HG03342 (cell line): ENCODE results near the gene IGFBP1.
"Not testable (repeated sequence)": the region's sequence is repeated elsewhere in the genome, so short reads cannot be mapped to it uniquely, and the experiment has no call there.

Experiments used
- ATAC-seq: cut with Tn5 transposase; IDR thresholded peaks from one replicate; pipeline ENCODE4 v1.9.1; 2021; ENCODE audit warnings: mild to moderate bottlenecking, moderate library complexity; ENCODE audit not compliant: unreplicated experiment

IGFBP1 gene

DNA sequence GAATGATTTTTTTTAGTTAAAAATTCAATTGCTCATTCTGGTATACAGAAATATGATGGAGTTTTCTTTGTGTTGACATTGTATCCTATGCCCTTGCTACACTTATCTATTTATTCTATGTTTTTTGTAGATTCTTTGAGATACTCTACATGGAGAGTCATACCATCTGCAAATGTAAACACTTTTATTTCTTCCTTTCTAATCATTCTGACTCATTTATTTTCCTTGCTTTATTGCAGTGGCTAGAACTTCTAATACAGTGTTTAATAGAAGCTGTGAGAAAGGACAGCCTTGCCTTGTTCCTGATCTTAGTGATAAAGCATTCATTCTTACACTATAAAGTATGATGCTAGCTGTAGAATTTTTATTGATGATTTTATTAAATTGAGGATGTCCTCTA lies 42.7 kb downstream of the IGFBP1 start:
- no peak for ATAC-seq

DNA sequence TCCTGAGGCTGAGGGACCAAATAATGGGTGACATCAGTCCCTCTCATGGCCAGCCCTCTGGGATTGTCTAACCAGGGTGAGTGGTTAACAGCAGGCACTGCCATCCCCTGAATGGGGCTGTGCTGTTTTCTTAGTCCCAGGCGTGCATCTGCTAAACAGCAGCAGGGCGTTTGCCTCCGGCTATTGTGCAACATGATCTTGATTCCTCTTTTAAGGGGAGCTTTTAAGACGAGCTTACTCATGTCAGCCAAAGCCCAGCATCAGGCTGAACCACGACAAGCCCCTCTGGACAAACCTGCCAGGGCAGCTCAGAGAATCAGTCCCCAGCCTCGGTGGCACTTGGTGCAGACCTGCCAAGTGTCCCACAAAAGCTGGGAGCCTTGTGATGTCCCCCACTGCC lies 49.0 kb downstream of the IGFBP1 start:
- ATAC-seq = no peak

DNA sequence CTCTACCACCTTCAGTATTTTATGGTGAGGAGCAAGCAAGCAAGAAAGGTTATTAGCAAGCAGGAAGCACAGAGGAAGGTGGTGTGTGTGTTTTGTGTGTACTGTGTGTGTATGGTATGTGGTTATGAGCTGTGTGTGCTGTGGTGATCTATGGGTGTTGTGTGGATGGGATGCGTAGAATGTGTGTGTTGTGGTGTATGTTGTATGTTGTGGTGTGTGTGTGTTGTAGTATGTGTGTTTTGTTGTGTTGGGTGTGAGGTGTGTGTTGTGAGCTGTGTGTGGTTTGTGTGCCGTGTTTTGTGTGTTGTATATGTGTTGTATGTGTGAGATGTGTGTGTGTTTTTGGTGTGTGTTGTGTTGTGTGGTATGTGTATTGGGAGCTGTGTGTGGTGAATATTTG lies 49.6 kb downstream of the IGFBP1 start:
- ATAC-seq = no peak

DNA sequence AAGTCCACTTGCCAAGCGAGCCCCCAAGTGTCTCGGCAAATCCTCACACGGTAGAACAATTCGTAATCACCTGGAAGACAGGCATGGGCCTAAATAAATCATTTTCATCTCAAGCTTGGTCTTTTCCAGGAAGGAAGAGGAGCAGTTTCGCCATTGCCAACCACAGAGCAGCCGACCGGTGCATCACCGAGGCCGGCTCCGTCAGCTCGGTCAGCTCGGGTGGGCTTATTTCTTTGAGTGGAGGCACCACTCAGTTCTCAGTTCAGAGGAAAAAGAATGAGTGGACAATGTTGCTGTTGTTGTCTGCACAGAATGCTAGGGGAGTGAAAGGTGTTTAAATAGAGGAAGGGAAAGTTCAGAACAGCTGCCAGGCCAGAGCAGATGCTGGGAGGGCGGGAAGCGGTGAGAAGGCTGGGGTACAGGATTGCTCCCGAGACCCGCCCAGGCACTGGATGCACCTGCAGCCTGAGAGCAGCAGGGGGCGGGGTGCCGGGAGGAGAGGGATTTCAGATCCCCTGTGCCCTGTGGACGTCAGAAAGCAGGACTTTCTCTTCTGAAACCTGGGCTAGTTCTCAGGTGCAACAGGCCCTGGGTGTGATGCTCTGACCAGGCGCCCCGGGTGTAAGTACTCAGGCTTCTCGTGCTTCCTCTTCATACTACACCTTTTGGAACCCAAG lies 50.5 kb downstream of the IGFBP1 start:
- ATAC-seq = no peak

DNA sequence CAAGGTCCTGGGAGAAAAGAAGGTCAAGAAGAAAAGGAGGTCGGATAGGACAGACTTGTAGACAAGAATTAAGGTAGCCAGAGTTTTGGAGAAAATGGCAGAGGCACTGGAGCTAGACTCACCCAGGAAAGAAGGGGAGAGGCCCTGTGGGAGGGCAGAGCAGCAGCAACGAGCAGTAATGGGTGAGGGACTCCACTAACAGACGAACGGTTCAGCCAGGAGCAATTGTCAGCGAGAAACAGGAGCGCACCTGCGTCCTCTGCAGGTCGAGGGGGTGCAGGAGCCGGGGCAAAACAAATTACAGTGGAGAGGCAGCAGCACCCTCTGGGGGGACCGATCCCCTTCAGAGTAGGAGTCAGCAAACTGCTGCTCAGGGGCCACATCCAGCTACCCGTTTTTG lies 51.3 kb downstream of the IGFBP1 start:
- ATAC-seq = no peak

DNA sequence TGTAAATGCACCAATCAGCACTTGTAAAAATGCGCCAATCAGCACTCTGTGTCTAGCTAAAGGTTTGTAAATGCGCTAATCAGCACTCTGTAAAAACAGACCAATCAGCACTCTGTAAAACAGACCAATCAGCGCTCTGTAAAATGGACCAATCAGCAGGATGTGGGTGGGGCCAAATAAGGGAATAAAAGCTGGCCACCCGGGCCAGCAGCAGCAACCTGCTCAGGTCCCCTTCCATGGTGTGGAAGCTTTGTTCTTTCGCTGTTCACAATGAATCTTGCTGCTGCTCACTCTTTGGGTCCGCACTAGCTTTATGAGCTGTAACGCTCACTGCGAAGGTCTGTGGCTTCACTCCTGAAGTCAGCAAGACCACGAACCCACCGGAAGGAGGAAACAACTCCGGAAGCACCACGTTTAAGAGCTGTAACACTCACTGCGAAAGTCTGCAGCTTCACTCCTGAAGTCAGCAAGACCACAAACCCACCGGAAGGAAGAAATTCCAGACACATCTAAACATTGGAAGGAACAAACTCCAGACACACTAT lies 52.0 kb downstream of the IGFBP1 start:
- not testable (repeated sequence) for ATAC-seq

DNA sequence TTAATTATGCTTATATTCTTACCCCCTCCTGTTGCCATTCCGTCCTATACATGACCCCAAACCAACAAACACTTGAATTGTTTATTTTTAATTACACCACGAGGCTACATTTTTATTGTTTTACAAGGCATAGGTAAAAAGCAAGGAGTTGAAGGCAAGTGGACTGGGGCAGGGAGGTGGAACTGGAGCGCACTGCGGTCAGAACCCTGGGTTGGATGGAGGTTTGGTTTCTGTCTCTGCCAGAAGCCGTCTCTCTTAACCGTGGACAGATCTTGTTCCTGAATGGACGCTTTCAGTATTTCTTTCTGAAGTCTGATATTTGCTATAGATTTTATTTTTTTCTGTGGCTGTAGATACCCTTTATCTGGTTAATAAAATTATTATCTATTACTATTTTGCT lies 52.7 kb downstream of the IGFBP1 start:
- no peak for ATAC-seq
